Spinal cord (tissue), 10 donors: Measurements from ENCODE around the gene OR51V1. TPM values are rescaled to one million over a fixed set of nuclear protein-coding genes. Genes with fewer than 3 reads are reported as not detected.

Source experiments
- DNase-seq, 6 donors: peaks; one replicate each; pipeline versions ENCODE4 v3.0.0 to v3.0.0-alpha.2; 2013 to 2015; ENCODE audit warnings: low spot score in 6 of 6, low read depth in 4 of 6
- H3K27ac ChIP-seq: one replicate; pipeline ENCODE4 v1.5.1; 2013; ENCODE audit warnings: low read depth, low read length, control low read depth
- H3K27me3 ChIP-seq: one replicate; pipeline ENCODE4 v1.6.1; 2013; ENCODE audit warnings: low read length; ENCODE audit not compliant: control insufficient read depth, insufficient read depth
- H3K36me3 ChIP-seq: one replicate; pipeline ENCODE4 v1.6.1; 2013; ENCODE audit warnings: low read length; ENCODE audit not compliant: control insufficient read depth, insufficient read depth
- H3K4me1 ChIP-seq: one replicate; pipeline ENCODE4 v1.6.1; 2013; ENCODE audit warnings: low read length; ENCODE audit not compliant: control insufficient read depth, insufficient read depth
- H3K4me3 ChIP-seq: one replicate; pipeline ENCODE4 v1.5.1; 2013; ENCODE audit warnings: low read depth, low read length, control low read depth
- H3K9me3 ChIP-seq: one replicate; pipeline ENCODE4 v1.6.1; 2013; ENCODE audit warnings: low read length; ENCODE audit not compliant: control insufficient read depth, insufficient read depth
- WGBS: methylation state at CpG from one replicate; pipeline ENCODE4 v1.1.5; 2013; ENCODE audit warnings: missing lambda C conversion rate; ENCODE audit not compliant: insufficient coverage; 5-methylcytosine and 5-hydroxymethylcytosine counted together
- polyA plus RNA-seq, 2 donors: library from polyadenylated mRNA; unstranded; fragments of 120-200 nt; gene quantifications; one replicate each; pipeline ENCODE4 v1.2.1, GENCODE V29; 2013; ENCODE audit not compliant: insufficient read length in 2 of 2
- total RNA-seq, 2 donors: library from RNA; depleted of rRNA in 1 of 2; stranded (reverse); fragments of 120-200 nt in 1 of 2; fragments of >200 nt in 1 of 2; gene quantifications; one replicate each; pipeline versions ENCODE4 v1.2.3 to v1.2.4, GENCODE V29; 2013 to 2014
- donor health status: healthy.

The OR51V1 gene
- total and polyA plus RNA-seq, 4 donors: not detected

DNA sequence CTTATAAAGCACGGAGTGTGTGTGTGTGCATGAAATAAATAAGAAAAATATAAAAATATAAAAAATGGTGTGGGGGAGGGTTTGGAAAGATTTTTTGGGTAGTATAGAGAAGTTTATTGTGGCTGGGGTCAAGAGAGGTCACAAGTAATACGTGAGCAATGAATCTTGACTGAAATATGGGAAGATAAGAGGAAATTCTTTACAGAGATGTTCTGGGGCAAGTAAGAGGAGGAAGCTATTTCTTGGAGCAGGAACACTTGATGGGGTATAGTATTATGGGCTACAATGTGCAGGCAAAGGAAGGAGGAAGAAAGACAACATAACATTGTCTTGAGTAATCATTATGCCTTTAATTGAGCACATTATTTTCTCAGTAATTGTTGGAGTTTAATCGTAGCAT, 31.7 kb upstream of the OR51V1 start:
- no peak for DNase-seq
- Histone ChIP-seq H3K4me3 (no peak overlapping the region), H3K9me3 (no peaks in the 10 kb centered on the region), H3K36me3 (no peaks in the 10 kb centered on the region), H3K4me1 (no peaks in the 10 kb centered on the region), H3K27me3 (no peaks in the 10 kb centered on the region), H3K27ac (no peak overlapping the region)
- WGBS: 92% methylated on average over 2 of the region's 3 CpGs

DNA sequence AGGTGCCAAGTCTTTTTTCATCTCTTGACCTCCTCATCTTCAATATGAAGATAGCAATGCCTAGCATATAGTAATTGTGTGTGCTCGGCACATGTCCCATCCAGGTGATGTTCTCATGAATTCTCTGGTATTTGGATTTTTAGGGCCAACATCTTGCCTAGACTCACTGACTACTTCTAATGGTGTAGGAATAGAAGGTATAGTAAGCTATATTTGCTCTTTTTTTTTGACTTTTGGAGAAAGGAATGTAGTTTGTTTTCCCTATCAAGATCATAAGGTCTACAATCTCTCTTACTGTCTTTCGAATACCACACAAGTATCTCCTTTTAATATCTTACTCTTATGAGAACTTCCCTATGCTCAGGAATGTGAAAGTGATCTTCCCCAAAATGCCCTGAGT, 30.6 kb upstream of the OR51V1 start:
- Histone ChIP-seq H3K36me3 (no peaks in the 10 kb centered on the region), H3K27me3 (no peaks in the 10 kb centered on the region), H3K27ac (no peak overlapping the region), H3K4me3 (no peak overlapping the region), H3K9me3 (no peaks in the 10 kb centered on the region), H3K4me1 (no peaks in the 10 kb centered on the region)
- DNase-seq: no peak
- no CpG with 5 or more reads among the region's 2 CpGs for WGBS

DNA sequence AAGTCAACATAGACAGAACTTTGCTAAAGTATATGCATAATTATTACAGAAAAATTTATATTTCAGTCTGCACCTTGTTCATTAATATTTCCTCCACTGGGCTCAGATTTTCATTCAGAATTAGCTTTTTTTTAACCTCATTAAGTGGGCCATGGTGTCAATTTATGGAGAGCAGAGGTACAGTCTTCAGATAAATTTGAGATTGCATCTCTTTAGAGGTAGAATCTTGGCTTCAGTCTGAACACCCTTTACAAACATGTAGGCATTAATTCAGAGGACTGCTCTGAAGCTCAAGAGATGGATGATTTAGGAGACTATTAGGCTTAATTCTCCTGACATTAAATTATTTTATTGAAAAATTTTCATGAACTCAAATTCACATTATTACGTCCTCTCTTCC, 29.8 kb upstream of the OR51V1 start:
- Histone ChIP-seq H3K4me1 (no peaks in the 10 kb centered on the region), H3K4me3 (no peak overlapping the region), H3K9me3 (no peaks in the 10 kb centered on the region), H3K27ac (no peak overlapping the region), H3K36me3 (no peaks in the 10 kb centered on the region), H3K27me3 (no peaks in the 10 kb centered on the region)
- WGBS: no CpG with 5 or more reads among the region's 1 CpG
- DNase-seq: no peak

DNA sequence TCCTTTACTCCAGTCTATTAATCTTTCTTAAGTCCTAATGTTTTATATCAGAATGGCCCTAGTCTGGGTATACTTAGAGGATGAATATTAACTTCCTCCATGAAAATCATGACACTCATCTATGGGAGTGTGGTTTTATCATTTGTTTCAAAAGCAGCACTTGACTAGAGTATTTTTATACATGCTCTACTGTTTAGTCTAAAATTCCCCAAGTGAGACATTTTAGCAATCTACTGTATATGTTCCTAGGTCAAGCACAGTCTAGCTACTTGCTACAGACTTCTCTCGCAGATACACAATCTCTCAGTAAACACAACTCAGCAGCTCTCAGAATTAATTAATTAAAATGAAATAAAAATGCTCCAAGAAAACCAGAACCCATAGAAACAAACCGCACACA, 29.3 kb upstream of the OR51V1 start:
- no peak overlapping the region for H3K27ac ChIP-seq
- DNase-seq: no peak
- H3K4me3 ChIP-seq: no peak overlapping the region
- no peaks in the 10 kb centered on the region for H3K4me1 ChIP-seq
- no peaks in the 10 kb centered on the region for H3K9me3 ChIP-seq
- H3K27me3 ChIP-seq: no peaks in the 10 kb centered on the region
- H3K36me3 ChIP-seq: no peaks in the 10 kb centered on the region
- no CpG with 5 or more reads among the region's 2 CpGs for WGBS

DNA sequence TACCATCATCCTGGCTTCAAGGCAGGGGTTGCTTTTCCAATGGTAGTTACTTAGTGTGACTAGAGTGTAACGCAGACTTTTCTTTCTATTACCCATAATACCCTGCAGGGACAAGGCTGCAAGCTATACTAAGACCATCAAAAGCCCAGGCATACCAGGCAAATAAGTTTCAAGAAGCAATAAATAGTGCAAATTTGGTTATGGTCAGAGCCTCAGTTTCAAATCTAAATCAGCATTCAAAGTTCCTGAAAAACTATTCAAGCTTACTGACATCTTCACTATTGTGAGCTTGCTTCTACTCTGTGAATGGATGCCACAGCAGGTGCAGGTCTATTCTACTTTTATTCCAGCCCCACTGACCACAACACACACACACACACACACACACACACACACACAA, 28.9 kb upstream of the OR51V1 start:
- Histone ChIP-seq H3K4me1 (no peaks in the 10 kb centered on the region), H3K27ac (no peak overlapping the region), H3K4me3 (no peak overlapping the region), H3K9me3 (no peaks in the 10 kb centered on the region), H3K36me3 (no peaks in the 10 kb centered on the region), H3K27me3 (no peaks in the 10 kb centered on the region)
- WGBS: no CpG with 5 or more reads among the region's 1 CpG
- no peak for DNase-seq

DNA sequence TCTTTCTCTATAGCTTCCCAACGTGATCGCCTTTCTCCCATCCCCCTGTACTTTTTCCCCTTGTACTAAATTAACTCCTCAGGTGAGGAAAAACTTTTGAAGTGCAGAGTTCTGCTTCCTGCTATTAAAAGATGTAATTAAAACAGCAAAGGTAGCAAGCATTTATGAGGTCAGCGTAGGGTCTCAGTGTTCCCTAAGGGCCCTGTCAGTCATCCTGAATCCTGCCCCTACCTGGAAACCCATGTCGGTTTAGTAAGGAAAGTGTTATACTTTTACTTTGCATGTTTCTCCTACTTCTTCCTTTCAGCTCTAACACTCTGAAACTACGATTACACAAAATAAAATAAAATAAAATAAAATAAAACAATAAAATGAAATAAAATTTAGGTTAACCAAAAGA, 27.6 kb upstream of the OR51V1 start:
- H3K4me3 ChIP-seq: no peak overlapping the region
- WGBS: no CpG with 5 or more reads among the region's 5 CpGs
- no peaks in the 10 kb centered on the region for H3K36me3 ChIP-seq
- no peak overlapping the region for H3K27ac ChIP-seq
- no peaks in the 10 kb centered on the region for H3K4me1 ChIP-seq
- no peaks in the 10 kb centered on the region for H3K9me3 ChIP-seq
- no peak for DNase-seq
- no peaks in the 10 kb centered on the region for H3K27me3 ChIP-seq

DNA sequence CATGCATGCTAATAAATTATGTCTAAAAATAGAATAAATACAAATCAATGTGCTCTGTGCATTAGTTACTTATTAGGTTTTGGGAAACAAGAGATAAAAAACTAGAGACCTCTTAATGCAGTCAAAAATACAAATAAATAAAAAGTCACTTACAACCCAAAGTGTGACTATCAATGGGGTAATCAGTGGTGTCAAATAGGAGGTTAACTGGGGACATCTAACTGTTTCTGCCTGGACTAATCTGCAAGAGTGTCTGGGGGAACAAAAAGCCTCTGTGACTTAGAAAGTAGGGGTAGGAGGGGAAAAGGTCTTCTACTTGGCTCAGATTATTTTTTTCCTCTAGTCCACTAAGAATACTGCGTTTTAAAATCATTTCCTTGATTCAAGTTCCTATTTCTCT, 27.2 kb upstream of the OR51V1 start:
- Histone ChIP-seq H3K27ac (no peak overlapping the region), H3K27me3 (no peaks in the 10 kb centered on the region), H3K4me1 (no peaks in the 10 kb centered on the region), H3K36me3 (no peaks in the 10 kb centered on the region), H3K9me3 (no peaks in the 10 kb centered on the region), H3K4me3 (no peak overlapping the region)
- no peak for DNase-seq
- no CpG with 5 or more reads among the region's 1 CpG for WGBS

DNA sequence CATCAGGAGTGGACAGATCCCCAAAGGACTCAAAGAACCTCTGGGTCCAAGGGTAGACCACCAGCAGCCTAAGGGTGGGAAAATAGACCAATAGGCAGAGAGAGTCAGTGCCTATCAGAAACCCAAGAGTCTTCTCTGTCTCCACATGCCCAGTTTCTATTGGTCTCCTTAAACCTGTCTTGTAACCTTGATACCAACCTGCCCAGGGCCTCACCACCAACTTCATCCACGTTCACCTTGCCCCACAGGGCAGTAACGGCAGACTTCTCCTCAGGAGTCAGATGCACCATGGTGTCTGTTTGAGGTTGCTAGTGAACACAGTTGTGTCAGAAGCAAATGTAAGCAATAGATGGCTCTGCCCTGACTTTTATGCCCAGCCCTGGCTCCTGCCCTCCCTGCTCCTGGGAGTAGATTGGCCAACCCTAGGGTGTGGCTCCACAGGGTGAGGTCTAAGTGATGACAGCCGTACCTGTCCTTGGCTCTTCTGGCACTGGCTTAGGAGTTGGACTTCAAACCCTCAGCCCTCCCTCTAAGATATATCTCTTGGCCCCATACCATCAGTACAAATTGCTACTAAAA, 26.3 kb upstream of the OR51V1 start, which contains the start of gene HBB:
Gene HBB (minus strand): TSS at position 340 of the 579 bp plus-strand sequence. CDS start 50 bp downstream, at position 290.
- no peaks in the 10 kb centered on the region for H3K27me3 ChIP-seq
- DNase-seq: no peak
- H3K4me3 ChIP-seq: no peak within 1 kb of the TSS
- H3K36me3 ChIP-seq: no peaks in the 10 kb centered on the region
- H3K9me3 ChIP-seq: no peaks in the 10 kb centered on the region
- WGBS: 90% methylated on average over 2 of the region's 3 CpGs
- no peaks in the 10 kb centered on the region for H3K4me1 ChIP-seq
- H3K27ac ChIP-seq: no peak within 1 kb of the TSS

DNA sequence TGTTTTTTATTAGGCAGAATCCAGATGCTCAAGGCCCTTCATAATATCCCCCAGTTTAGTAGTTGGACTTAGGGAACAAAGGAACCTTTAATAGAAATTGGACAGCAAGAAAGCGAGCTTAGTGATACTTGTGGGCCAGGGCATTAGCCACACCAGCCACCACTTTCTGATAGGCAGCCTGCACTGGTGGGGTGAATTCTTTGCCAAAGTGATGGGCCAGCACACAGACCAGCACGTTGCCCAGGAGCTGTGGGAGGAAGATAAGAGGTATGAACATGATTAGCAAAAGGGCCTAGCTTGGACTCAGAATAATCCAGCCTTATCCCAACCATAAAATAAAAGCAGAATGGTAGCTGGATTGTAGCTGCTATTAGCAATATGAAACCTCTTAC, 25.0 kb upstream of the OR51V1 start:
- H3K36me3 ChIP-seq: no peaks in the 10 kb centered on the region
- H3K4me1 ChIP-seq: no peaks in the 10 kb centered on the region
- no peak overlapping the region for H3K27ac ChIP-seq
- H3K9me3 ChIP-seq: no peaks in the 10 kb centered on the region
- no peak for DNase-seq
- no peaks in the 10 kb centered on the region for H3K27me3 ChIP-seq
- H3K4me3 ChIP-seq: no peak overlapping the region
- WGBS: 50% methylated on average over 1 of the region's 2 CpGs

DNA sequence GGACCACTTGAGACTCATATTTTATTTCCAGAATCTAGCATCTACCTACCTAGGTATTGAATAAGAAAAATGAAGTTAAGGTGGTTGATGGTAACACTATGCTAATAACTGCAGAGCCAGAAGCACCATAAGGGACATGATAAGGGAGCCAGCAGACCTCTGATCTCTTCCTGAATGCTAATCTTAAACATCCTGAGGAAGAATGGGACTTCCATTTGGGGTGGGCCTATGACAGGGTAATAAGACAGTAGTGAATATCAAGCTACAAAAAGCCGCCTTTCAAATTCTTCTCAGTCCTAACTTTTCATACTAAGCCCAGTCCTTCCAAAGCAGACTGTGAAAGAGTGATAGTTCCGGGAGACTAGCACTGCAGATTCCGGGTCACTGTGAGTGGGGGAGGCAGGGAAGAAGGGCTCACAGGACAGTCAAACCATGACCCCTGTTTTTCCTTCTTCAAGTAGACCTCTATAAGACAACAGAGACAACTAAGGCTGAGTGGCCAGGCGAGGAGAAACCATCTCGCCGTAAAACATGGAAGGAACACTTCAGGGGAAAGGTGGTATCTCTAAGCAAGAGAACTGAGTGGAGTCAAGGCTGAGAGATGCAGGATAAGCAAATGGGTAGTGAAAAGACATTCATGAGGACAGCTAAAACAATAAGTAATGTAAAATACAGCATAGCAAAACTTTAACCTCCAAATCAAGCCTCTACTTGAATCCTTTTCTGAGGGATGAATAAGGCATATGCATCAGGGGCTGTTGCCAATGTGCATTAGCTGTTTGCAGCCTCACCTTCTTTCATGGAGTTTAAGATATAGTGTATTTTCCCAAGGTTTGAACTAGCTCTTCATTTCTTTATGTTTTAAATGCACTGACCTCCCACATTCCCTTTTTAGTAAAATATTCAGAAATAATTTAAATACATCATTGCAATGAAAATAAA, 24.3 kb upstream of the OR51V1 start:
- no peak overlapping the region for H3K27ac ChIP-seq
- H3K27me3 ChIP-seq: no peaks in the 10 kb centered on the region
- no peak overlapping the region for H3K4me3 ChIP-seq
- no peak for DNase-seq
- no peaks in the 10 kb centered on the region for H3K4me1 ChIP-seq
- WGBS: 93% methylated on average over 3 of the region's 6 CpGs
- no peaks in the 10 kb centered on the region for H3K36me3 ChIP-seq
- no peaks in the 10 kb centered on the region for H3K9me3 ChIP-seq
